ENCODE results near the gene PRTN3.
"Not testable (repeated sequence)": the region's sequence is repeated elsewhere in the genome, so short reads cannot be mapped to it uniquely, and the experiment has no call there.

PRTN3 gene

DNA sequence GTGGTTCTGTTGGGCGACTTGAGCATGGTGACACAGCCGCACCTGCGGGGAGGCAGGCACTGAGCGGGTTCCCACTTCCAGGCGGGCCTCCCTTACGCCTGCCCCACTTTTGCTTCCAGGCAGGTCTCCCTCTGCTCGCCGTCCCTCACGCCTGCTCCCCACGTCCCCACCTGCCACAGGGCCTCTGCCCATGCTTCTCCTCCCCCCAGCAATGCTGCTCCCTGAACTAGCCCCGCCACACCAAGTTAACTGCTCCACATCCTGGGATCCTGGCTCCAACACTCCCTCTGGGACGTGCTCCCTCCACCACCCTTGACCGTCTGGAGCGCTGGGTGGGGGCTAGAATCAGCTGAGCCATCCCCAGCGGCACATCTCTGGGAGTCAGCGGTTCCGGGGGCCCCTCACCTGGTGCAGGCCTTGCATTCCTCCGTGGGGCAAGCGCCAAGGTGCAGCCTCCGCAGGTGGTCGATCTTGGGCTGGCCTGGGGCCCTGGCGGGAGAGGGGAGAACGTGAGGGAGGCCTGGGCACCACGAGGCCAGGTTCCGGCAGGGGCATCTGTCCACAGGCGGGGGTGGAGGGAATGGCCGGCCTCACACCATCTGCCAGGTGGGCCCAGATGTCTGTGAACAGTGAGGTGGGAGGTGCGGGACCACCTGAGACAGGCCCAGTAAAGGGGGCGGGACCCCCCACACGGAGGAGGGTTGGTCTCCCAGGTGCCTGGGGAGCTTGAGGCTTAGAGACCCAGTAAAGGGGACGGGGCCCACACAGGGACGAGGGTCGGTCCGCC, 27.9 kb downstream of the PRTN3 start:
- DNase-seq = no peak

DNA sequence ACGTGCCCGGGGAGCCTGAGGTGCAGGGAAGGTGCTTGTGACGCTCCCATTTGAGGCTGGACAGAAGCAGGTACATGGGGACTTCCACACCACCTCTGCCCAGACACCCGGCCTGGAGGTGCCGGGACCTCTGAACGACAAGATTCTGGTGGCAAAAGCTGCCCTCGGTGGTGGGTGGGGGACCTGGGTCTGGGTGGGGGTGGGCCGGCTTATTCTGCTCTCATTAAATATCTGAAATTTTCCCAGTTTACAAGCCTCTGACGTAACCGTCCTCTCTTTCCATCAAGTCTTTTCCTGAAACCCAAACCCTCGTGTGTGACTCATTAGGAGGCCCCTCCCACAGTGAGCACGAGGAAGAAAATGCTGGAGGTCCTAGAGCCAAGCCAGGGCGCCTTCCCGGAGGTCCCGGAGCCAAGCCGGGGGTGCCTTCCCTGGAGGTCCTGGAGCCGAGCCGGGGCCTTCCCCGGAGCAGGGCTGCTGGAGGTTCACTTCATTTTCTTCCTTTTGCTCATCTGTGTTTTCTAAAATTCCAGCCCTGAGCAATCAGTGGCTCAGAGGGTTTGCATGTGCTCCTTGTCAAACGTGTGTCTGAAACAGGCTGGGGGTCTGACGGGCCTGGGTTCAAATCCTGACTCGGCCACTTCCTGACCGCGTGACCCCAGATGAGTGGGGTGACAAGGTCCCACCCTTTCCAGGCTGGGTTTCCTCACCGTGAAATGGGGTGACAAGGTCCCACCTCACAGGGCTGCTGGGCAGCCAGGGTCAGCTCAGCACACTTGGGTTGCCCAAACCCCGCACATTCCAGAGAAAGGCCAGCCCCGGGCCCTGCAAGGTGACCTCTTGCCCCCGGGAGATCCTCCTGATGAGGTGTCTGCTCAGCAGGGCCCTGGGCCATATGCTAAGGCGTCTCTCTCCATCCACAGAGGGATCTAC, 28.7 kb downstream of the PRTN3 start:
- no peak for DNase-seq

DNA sequence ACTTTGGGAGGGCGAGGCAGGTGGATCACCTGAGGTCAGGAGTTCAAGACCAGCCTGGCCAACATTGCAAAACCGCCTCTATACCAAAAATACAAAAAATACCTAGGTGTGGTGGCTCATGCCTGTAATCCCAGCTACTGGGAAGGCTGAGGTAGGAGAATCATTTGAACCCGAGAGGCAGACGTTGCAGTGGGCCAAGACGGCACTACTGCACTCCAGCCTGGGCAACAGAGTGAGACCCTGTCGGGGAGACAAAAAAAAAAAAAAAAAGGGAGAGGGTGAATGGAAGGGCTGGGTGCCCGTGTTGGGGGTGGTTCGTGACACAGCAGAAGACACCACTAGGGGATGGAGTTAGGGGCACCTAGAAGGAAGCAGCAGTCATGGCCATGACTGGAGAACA, 29.5 kb downstream of the PRTN3 start:
- DNase-seq = no peak

DNA sequence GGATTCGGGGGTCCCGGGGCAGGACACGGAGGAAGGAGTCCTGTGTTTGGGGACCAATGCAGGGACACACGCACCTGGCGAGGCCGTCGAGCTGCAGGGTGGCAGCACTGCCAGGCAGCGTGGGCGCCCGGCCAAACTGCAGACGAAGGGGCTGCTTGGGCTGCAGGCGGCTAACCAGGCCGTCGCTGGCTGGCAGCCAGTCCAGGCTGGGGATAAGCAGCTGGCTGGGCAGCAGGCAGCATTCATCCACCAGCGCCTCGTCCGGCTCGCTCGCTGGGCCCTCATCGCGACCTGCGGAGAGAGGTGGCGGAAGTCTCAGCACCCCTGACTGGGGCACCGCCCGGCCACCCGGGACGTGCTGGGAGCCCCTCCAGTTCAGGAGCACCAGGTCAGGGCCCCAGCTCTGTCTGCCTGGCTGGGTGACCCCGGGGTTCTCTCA, 30.2 kb downstream of the PRTN3 start:
- no peak for DNase-seq

DNA sequence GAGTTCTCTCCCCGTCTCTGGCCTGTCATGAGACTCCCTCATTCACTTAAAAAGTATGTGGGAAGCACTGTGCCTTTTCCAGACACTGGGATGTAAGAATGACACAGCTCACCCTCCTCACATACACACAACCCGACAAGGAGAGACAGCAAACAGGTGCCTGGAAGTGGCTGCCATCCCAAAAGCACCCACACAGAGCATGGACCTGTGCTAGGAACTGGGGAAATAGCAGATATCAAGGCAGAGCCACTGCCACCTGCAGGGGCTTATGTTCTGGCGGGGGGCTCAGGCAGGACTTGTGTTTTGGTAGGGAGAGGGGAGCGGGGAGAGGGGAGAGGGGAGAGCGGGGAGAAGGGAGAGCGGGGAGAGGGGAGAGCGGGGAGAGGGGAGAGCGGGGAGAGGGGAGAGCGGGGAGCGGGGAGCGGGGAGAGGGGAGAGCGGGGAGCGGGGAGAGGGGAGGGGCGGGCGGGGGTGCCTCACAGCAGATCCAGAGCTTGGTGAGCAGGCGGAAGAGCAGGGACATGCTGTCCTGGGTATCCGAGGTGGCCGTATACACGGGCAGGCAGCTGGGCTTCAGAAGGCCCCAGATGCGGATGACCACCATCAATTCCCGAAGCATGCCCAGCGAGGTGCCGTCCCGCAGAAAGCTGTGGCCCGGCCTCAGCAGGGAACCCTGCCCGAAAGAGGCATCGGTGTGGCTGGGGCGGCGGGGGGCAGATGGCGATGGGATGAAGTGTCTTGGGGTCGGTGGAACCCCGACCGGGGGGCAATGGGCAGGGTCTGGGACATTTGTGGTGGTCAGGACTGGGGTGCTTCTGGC, 30.9 kb downstream of the PRTN3 start:
- no peak for DNase-seq

GRCh38 chr19:872266-872951, 31.6 kb downstream of the PRTN3 start:
- DNase-seq = no peak

GRCh38 chr19:873084-873483, 32.3 kb downstream of the PRTN3 start:
- DNase-seq = no peak

DNA sequence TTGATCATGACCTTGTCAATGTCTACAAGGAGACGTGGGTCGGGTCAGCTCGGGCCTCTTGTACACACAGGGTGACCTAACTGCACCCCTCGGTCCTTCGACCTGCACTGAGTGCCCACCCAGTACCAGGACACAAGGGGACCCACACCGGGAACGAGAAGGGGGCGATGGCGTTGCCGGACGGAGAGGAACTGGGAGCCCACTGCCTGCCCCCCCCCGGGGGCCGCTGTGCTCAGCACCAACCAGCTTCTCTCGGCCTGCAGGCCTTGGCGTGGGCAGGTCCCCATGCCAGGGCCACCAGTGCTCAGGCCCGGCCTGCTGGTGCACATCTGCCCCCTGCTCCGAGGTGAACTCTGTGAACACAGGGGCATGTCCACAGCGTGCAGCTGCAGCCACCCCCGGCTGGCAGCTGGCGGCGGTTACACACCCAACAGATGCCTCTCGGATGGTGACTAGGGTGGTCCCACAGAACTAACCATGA, 32.8 kb downstream of the PRTN3 start:
- no peak for DNase-seq

DNA sequence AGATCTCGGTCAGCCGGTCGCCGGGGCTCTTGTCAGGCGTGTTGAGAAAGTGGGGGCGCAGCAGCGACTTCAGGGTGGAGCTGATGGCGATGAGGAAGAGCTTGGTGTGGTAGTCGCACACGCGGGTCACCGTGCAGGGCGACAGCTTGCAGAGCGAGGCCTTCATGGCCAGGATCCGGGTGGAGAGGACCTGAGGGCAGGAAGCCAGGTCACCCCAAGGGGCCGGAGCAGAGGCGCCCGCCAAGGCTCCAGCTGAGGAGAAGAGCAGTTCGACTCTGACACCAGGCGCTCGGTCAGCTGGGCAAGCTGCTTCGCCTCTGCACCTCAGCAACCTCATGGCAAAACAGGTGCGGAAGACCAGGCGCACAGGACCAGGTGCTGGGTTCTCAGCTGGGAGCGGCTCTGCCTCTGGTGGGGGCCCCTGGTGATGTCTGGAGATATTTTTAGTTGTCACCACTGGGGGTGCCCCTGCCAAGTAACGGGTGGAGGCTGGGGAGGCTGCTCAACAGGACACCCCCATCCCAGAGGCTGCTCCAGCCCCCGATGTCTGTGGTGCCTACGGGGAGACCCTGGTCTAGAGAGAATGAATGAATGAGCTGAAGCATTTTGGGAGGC, 34.6 kb downstream of the PRTN3 start:
- DNase-seq = no peak

- no peak for DNase-seq
Measured at GRCh38 chr19:876089-876488, 35.3 kb downstream of the PRTN3 start.

- DNase-seq = peak; percentile 65
Measured at GRCh38 chr19:876780-877314, 36.0 kb downstream of the PRTN3 start.

DNA sequence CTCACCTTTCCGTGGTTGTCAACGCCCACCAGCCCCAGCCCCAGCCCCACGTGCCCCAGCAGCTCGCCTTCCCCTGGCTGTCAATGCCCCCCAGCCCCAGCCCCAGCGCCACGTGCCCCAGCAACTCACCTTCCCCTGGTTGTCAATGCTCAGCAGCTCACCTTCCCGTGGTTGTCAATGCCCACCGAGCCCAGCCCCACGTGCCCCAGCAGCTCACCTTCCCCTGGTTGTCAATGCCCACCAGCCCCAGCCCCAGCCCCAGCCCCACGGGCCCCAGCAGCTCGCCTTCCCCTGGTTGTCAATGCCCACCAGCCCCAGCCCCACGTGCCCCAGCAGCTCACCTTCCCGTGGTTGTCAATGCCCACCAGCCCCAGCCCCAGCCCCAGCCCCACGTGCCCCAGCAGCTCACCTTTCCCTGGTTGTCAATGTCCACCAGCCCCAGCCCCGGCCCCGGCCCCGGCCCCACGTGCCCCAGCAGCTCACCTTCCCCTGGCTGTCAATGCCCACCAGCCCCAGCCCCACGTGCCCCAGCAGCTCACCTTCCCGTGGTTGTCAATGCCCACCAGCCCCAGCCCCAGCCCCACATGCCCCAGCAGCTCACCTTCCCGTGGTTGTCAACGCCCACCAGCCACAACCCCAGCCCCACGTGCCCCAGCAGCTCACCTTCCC, 37.3 kb downstream of the PRTN3 start:
- not testable (repeated sequence) for DNase-seq

DNA sequence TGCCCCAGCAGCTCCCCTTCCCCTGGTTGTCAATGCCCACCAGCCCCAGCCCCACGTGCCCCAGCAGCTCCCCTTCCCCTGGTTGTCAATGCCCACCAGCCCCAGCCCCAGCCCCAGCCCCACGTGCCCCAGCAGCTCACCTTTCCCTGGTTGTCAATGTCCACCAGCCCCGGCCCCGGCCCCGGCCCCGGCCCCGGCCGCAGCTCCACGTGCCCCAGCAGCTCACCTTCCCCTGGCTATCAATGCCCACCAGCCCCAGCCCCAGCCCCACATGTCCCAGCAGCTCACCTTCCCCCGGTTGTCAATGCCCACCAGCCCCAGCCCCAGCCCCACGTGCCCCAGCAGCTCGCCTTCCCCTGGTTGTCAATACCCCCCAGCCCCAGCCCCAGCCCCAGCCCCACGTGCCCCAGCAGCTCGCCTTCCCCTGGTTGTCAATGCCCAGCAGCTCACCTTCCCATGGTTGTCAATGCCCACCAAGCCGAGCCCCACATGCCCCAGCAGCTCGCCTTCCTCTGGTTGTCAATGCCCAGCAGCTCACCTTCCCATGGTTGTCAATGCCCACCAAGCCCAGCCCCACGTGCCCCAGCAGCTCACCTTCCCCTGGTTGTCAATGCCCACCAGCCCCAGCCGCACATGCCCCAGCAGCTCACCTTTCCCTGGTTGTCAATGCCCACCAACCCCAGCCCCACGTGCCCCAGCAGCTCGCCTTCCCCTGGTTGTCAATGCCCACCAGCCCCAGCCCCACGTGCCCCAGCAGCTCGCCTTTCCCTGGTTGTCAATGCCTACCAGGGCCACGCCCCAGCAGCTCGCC, 38.2 kb downstream of the PRTN3 start:
- DNase-seq = not testable (repeated sequence)

GRCh38 chr19:879711-880438, 39.1 kb downstream of the PRTN3 start:
- no peak for DNase-seq

- no peak for DNase-seq
Measured at GRCh38 chr19:881385-882071, 40.7 kb downstream of the PRTN3 start.

GRCh38 chr19:882871-883497, 42.2 kb downstream of the PRTN3 start:
- no peak for DNase-seq

DNA sequence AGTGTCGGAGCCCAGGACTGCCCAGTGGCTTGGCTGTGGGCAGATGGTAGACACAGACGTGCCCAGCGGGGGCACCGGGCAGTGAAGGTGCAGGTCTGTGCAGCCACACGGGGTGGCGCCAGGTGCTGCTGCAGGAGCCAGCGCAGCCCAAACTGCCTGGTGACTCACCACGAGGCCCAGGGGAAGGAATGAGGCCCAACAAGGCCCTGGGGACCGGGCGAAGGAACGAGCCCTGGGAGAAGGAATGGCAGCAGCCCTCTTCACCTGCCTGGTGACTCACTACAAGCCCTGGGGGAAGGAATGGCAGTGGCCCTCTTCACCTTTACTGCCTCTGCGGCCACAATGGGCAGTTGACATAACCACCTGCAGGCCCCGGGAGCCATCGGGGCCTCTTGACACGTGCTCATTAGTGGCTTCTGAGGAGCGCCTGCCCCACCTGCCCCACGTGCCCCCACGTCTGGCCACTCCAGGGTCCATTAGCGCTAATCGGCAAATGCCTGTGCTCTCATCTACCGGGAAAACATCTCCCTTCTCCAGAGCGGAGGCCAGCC, 42.9 kb downstream of the PRTN3 start:
- peak; percentile 70 for DNase-seq
